Tibial artery (tissue), 4 donors: ENCODE data around the gene GPR137B.

Experiments
- DNase-seq, 2 donors: peaks; one replicate each; pipeline ENCODE4 v3.0.0-alpha.2; 2019
- H3K27ac ChIP-seq, 2 donors: fragments of 200-600 bp; sonication (generic) in 1 of 2; 1 replicate in 1 of 2; 2 replicates in 1 of 2; pipeline ENCODE4 v1.5.1; 2018 to 2019; ENCODE audit warnings: mild to moderate bottlenecking in 1 of 2
- H3K27me3 ChIP-seq, 2 donors: fragments of 200-600 bp; sonication (generic) in 1 of 2; one replicate each; pipeline versions ENCODE4 v1.5.1 to v1.6.0; 2016 to 2019
- H3K36me3 ChIP-seq, 3 donors: fragments of 200-600 bp; sonication (generic) in 2 of 3; one replicate each; pipeline ENCODE4 v1.5.1; 2016 to 2019; ENCODE audit warnings: mild to moderate bottlenecking in 2 of 3
- H3K4me1 ChIP-seq, 4 donors: fragments of 200-600 bp; sonication (generic) in 2 of 4; 1 replicate in 3 of 4; 2 replicates in 1 of 4; pipeline ENCODE4 v1.5.1; 2016 to 2019
- H3K4me3 ChIP-seq, 2 donors: fragments of 200-600 bp; sonication (generic) in 1 of 2; 1 replicate in 1 of 2; 2 replicates in 1 of 2; pipeline ENCODE4 v1.5.1; 2018 to 2019; ENCODE audit warnings: mild to moderate bottlenecking in 2 of 2
- H3K9me3 ChIP-seq, 3 donors: fragments of 200-600 bp; sonication (generic) in 1 of 3; one replicate each; pipeline ENCODE4 v1.5.1; 2016 to 2019
- intact Hi-C: fragments of 100-400 bp; cut with DNase I; formaldehyde crosslinking; loops from one replicate; pipeline ENCODE4 v1.15.0; 2023; ENCODE audit warnings: low total_unique reads
- TF ChIP-seq, protein P1 (sequence below), 2 experiments: fragments of 200-600 bp in 1 of 2; fragments of 450-650 bp in 1 of 2; IDR thresholded peaks; one replicate each; pipeline ENCODE4 v1.5.1; 2017 to 2019; ENCODE audit warnings: antibody characterized with exemption in 2 of 2, mild to moderate bottlenecking in 1 of 2, moderate library complexity in 1 of 2

Gene GPR137B

DNA sequence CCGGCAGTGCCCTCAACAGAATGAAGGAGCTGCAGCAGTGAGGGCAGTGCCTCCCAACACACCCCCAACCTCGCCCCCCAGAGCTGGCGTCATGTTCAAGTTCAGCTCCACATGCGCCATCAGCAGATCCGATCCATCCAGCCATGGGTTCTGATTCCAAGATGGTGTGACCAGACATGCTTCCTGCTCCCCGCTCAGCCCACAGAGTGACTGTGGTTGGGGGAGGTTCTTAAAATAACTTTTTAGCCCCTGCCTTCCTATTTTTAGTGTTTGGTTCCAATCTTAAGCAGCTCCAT is 30.1 kb upstream of the GPR137B start:
- intact Hi-C loops = no loop called here
- no peaks in the 10 kb centered on the region for H3K9me3 ChIP-seq
- H3K4me3 ChIP-seq = no peak overlapping the region
- H3K27me3 ChIP-seq = peaks cover 0 to 6% of the 10 kb centered on the region in 2 donors
- H3K36me3 ChIP-seq = no peaks in the 10 kb centered on the region
- no peak for DNase-seq
- no peak overlapping the region for H3K27ac ChIP-seq
- TF ChIP-seq, protein P1, sequence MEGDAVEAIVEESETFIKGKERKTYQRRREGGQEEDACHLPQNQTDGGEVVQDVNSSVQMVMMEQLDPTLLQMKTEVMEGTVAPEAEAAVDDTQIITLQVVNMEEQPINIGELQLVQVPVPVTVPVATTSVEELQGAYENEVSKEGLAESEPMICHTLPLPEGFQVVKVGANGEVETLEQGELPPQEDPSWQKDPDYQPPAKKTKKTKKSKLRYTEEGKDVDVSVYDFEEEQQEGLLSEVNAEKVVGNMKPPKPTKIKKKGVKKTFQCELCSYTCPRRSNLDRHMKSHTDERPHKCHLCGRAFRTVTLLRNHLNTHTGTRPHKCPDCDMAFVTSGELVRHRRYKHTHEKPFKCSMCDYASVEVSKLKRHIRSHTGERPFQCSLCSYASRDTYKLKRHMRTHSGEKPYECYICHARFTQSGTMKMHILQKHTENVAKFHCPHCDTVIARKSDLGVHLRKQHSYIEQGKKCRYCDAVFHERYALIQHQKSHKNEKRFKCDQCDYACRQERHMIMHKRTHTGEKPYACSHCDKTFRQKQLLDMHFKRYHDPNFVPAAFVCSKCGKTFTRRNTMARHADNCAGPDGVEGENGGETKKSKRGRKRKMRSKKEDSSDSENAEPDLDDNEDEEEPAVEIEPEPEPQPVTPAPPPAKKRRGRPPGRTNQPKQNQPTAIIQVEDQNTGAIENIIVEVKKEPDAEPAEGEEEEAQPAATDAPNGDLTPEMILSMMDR (IDR thresholded peaks at IDR 0.05) = no peak
- H3K4me1 ChIP-seq = no peaks in the 10 kb centered on the region

DNA sequence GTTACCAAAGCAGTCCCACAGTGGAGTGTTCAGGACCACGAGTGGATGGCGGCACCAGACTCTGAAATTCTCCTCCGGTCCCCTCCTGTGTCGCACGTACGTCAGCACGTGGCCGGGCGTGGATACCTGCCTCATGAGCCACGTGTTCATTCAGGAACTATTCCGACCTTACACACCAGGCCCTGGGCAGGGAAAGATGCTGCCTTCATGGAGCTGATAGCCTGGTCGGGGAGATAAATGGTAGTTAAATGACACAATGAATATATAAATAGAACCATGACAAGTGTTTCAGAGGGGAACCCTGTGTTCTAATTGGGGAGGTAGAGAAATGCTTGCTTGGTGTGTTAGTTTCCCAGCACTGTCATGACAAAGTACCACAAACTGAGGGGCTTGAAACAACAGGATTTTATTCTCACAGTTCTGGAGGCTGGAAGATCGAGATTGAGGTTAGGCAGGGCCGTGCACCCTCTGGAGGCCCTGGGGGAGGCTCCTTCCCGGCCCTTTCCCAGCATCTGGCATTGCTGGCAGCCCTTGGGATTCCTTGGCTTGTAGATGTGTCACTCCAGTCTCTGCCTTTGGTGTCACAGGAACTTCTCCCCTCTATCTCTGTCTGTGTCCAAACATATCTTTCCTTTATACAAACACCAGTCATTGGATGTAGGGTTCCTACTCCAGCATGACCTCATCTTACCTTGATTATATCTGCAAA is 28.9 kb upstream of the GPR137B start:
- H3K27ac ChIP-seq = no peak overlapping the region
- intact Hi-C loops = no loop called here
- H3K36me3 ChIP-seq = no peaks in the 10 kb centered on the region
- H3K9me3 ChIP-seq = no peaks in the 10 kb centered on the region
- no peak overlapping the region for H3K4me3 ChIP-seq
- no peaks in the 10 kb centered on the region for H3K4me1 ChIP-seq
- TF ChIP-seq, protein P1 (IDR thresholded peaks at IDR 0.05) = no peak
- H3K27me3 ChIP-seq = peaks cover 0 to 6% of the 10 kb centered on the region in 2 donors
- DNase-seq = no peak

DNA sequence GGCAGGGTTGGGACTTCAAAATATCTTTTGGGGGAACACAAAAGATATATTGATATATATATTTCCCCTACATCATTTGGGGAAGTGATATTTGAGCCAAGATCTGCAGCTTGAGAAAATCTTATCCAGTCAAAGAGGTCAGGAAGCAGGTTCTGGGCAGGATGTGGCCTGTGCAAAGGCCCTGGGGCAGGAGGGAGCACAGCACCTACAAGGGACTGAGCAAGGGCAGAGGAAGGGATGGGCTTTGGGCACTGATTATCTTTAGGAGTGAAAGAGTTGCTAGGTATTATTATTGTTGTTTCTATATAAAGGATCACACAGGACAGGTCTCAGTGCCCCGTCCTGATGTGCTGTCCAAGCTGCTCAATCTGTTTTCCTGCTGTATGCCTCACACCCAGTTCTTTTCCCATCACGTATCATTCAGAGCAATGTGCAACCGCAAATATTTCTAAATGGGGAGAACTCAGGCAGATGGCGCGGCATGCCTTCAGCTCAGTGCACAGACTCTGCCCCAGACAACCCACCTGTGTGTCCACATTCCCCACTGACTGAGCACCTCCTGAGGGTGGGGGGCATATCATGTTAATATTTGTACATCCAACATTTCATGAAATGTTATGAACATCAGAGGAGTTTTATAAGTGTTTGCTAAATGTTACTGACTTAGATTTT is 28.1 kb upstream of the GPR137B start:
- DNase-seq = no peak
- H3K27ac ChIP-seq = no peak overlapping the region
- TF ChIP-seq, protein P1 (IDR thresholded peaks at IDR 0.05) = no peak
- H3K4me1 ChIP-seq = no peaks in the 10 kb centered on the region
- intact Hi-C loops = no loop called here
- H3K36me3 ChIP-seq = no peaks in the 10 kb centered on the region
- no peak overlapping the region for H3K4me3 ChIP-seq
- no peaks in the 10 kb centered on the region for H3K9me3 ChIP-seq
- peaks cover 0 to 6% of the 10 kb centered on the region in 2 donors for H3K27me3 ChIP-seq

DNA sequence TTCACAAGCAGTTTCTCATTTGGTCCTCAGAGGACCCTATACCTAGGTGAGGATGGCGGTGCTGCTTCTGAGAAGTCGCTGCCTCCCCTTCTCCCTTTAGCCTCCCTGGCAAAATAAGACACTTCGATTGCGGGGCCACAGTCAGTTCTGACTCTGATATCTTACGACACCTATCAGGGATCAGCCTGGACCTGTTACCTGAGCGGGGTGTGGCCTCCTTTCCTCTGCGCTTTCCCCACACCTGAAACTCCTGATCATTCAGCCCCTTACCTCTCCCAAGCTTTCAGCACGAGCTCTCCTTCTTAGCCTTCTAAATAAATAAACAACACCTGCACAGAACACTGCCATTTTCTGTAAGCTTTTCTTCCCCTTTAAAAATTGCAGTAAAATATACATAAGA is 24.6 kb upstream of the GPR137B start:
- Histone ChIP-seq H3K9me3 (no peaks in the 10 kb centered on the region), H3K36me3 (no peaks in the 10 kb centered on the region), H3K27ac (no peak overlapping the region), H3K4me3 (no peak overlapping the region), H3K27me3 (no peaks in the 10 kb centered on the region), H3K4me1 (no peaks in the 10 kb centered on the region)
- TF ChIP-seq, protein P1 (IDR thresholded peaks at IDR 0.05) = no peak
- DNase-seq = no peak
- intact Hi-C loops = no loop called here

DNA sequence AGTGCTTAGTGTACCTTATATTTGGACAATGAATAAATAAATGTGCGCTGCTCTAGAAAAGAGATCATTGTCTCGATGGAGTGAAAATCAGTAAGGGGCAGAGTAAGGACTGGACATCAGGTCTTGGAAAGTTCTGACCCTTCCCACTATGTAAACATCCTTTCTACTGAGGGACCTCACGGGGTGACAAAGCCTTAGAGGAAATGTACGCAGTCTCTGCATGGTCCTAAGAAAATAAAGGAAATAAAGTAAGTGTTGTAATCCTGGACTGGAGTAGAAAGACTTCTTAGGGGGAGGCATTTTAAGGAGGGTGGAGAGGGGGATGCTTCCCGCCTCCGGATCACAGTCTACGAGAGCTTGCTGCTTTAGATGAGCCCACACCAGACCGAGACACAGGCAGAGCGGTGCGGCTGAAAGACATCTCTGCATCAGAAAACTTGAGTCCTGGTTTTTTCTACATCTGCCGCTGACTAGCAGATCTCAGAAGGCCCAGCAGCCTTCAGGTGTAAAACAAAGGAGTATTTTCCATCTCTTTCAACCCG is 22.3 kb upstream of the GPR137B start:
- intact Hi-C loops = no loop called here
- H3K27me3 ChIP-seq = no peaks in the 10 kb centered on the region

More for the DNA sequence above, 22.3 kb upstream of the GPR137B start:
- TF ChIP-seq, protein P1 (IDR thresholded peaks at IDR 0.05) = no peak
- H3K9me3 ChIP-seq = no peaks in the 10 kb centered on the region
- H3K4me3 ChIP-seq = no peak overlapping the region
- no peak for DNase-seq
- H3K36me3 ChIP-seq = no peaks in the 10 kb centered on the region
- no peak overlapping the region for H3K27ac ChIP-seq
- no peaks in the 10 kb centered on the region for H3K4me1 ChIP-seq
